Measurements from ENCODE around the gene FAM20C. TPM values are rescaled to one million over a fixed set of nuclear protein-coding genes. Genes with fewer than 3 reads are reported as not detected.

FAM20C gene
- total and polyA plus RNA-seq, 2 of the 8 experiments (the other 6 are each of a cell fraction or from before 2014, with no cell fraction given): 9.5 to 34.8 TPM

GRCh38 chr7:167090-167855 lies 25.1 kb upstream of the FAM20C start:
- Histone ChIP-seq H3K56ac (replicated peaks; ENCODE audit: insufficient read length, low read depth, low read length) (no peak overlapping the region), H2BK12ac (ENCODE audit: low read depth, low read length) (no peak overlapping the region; the same call in 1 of the 2 replicates), H3K4me3 (ENCODE audit: extremely low read depth in 1 of 4, insufficient read depth in 2 of 4, low read depth in 3 of 4, low read length in 4 of 4) (no peak overlapping the region), H2AFZ (ENCODE audit: low read length) (no peak overlapping the region), H3K4me2 (ENCODE audit: insufficient read depth in 1 of 2, low read depth in 2 of 2, low read length in 2 of 2) (no peak overlapping the region), H3K23ac (ENCODE audit: insufficient read length) (no peak overlapping the region), H2BK120ac (replicated peaks; ENCODE audit: low read depth, low read length) (no peak overlapping the region), H3K27ac (ENCODE audit: low read depth, low read length) (no peak overlapping the region), H3K18ac (ENCODE audit: extremely low read depth, low read length) (no peak overlapping the region), H3K79me1 (ENCODE audit: low read depth, low read length) (no peaks in the 10 kb centered on the region), H3K9ac (replicated peaks in 1 of 4; ENCODE audit: extremely low read depth in 1 of 4, low read depth in 3 of 4, low read length in 3 of 4) (no peak overlapping the region), H2AK5ac (ENCODE audit: low read depth, low read length) (no peak overlapping the region), H2BK20ac (ENCODE audit: low read length) (no peak overlapping the region), H3K4me1 (replicated peaks in 1 of 4; ENCODE audit: control insufficient read depth in 3 of 4, insufficient read depth in 4 of 4, low read length in 3 of 4) (peaks cover 0 to 7% (median under 1%) of the 10 kb centered on the region in 4 experiments; a peak in 3 of 7 replicates), H3K4ac (replicated peaks; ENCODE audit: insufficient read length, low read depth, low read length) (no peak overlapping the region), H4K8ac (ENCODE audit: extremely low read depth, insufficient read depth, low read length) (no peak overlapping the region), H2BK5ac (ENCODE audit: low read depth, low read length) (no peak overlapping the region), H4K91ac (replicated peaks; ENCODE audit: insufficient read length, low read length) (no peak overlapping the region), H3K79me2 (ENCODE audit: control insufficient read depth in 1 of 2, insufficient read depth in 2 of 2, low read length in 2 of 2) (no peaks in the 10 kb centered on the region), H3K14ac (ENCODE audit: insufficient read length) (no peak overlapping the region), H3K27me3 (replicated peaks in 1 of 4; ENCODE audit: control insufficient read depth in 3 of 4, extremely low read depth in 1 of 4, insufficient read depth in 3 of 4, low read length in 3 of 4) (peaks cover 0 to 3% (median 0%) of the 10 kb centered on the region in 4 experiments; a peak in 2 of 7 replicates), H3K36me3 (ENCODE audit: control insufficient read depth in 2 of 4, insufficient read depth in 4 of 4, low read length in 3 of 4) (no peaks in the 10 kb centered on the region), H3K9me3 (ENCODE audit: insufficient read depth in 2 of 2, low read depth in 1 of 2, low read length in 1 of 2) (no peaks in the 10 kb centered on the region; a peak in 1 of 4 replicates), H4K5ac (ENCODE audit: insufficient read length, low read depth, low read length) (no peak overlapping the region), H3K23me2 (ENCODE audit: low read depth, low read length) (no peaks in the 10 kb centered on the region), H2BK15ac (ENCODE audit: low read length) (0 out of 2 replicates have a peak overlapping the region, but pooled peaks have one; percentile 61), H4K20me1 (replicated peaks in 1 of 2; ENCODE audit: control insufficient read depth in 1 of 2, insufficient read depth in 2 of 2, low read length in 2 of 2) (no peaks in the 10 kb centered on the region)
- WGBS, 2 experiments (ENCODE audit: extremely low coverage in 1 of 2, insufficient coverage in 1 of 2, insufficient read length in 1 of 2, insufficient replicate concordance in 2 of 2, low coverage in 1 of 2, low lambda C conversion rate in 2 of 2, missing lambda C conversion rate in 1 of 2): 84% methylated on average over 25 of the region's 25 CpGs; no CpG with 5 or more reads in 1 of the 2 experiments
- ChIA-PET CTCF (ENCODE audit: partially characterized antibody) (interaction anchor here (0.8 to 2.1 kb wide), 6 partner anchors 10 to 102 kb away, joined by 3 to 8 read pairs (median 4); no protein-coding TSS in a partner anchor), POLR2A (ENCODE audit: partially characterized antibody) (interaction anchor here (1.2 to 1.6 kb wide), 3 partner anchors 9 to 28 kb away, joined by 3 to 6 read pairs (median 3); no protein-coding TSS in a partner anchor)
- FAIRE-seq (no peak), DNase-seq (ENCODE audit: low read depth in 1 of 2, low spot score in 2 of 2) (no peak)
- TF ChIP-seq, protein P1, sequence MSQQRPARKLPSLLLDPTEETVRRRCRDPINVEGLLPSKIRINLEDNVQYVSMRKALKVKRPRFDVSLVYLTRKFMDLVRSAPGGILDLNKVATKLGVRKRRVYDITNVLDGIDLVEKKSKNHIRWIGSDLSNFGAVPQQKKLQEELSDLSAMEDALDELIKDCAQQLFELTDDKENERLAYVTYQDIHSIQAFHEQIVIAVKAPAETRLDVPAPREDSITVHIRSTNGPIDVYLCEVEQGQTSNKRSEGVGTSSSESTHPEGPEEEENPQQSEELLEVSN (IDR thresholded peaks at IDR 0.05): no peak
- TF ChIP-seq KDM1A (IDR thresholded peaks at IDR 0.05; ENCODE audit: borderline replicate concordance, low read length) (no peak), MAX (IDR thresholded peaks at IDR 0.05) (no peak), JUN (IDR thresholded peaks at IDR 0.05; ENCODE audit: low read depth, low read length) (no peak), KDM4A (IDR thresholded peaks at IDR 0.05; ENCODE audit: low read depth, low read length, severe bottlenecking) (no peak), RBBP5 (IDR thresholded peaks at IDR 0.05; ENCODE audit: borderline replicate concordance, low read depth, low read length) (no peak), CHD1 (IDR thresholded peaks at IDR 0.05; ENCODE audit: low read depth, low read length) (no peak), EGR1 (IDR thresholded peaks at IDR 0.05; ENCODE audit: borderline replicate concordance, low read depth, low read length) (no peak), ASH2L (IDR thresholded peaks at IDR 0.05; ENCODE audit: low read length) (no peak), POLR2AphosphoS5 (IDR thresholded peaks at IDR 0.05; ENCODE audit: low read depth, low read length) (no peak), SAP30 (IDR thresholded peaks at IDR 0.05; ENCODE audit: insufficient read depth, insufficient replicate concordance, low read length) (no peak)
